Keratinocyte (primary cell): Measurements from ENCODE around the gene IRF2BP2. TPM values are rescaled to one million over a fixed set of nuclear protein-coding genes. Genes with fewer than 3 reads are reported as not detected.
A peak's percentile ranks its signal among the peaks of the same experiment; 100 is the strongest.

Experiments used
- DNase-seq: peaks from one replicate; pipeline ENCODE4 v3.0.0-alpha.2; 2011; ENCODE audit warnings: low read depth, missing footprints, low spot score
- FAIRE-seq: peaks from 2 replicates; lab custom pipeline; 2011; peaks lifted over from hg19 to GRCh38; lab: Jason Lieb, UNC
- H2AFZ ChIP-seq: 2 replicates; pipeline ENCODE4 v1.6.0; 2012; ENCODE audit warnings: low read length, control low read depth, inconsistent platforms; ENCODE audit not compliant: control insufficient read depth
- H3K27ac ChIP-seq: 2 replicates; pipeline ENCODE4 v1.5.1; 2011; ENCODE audit warnings: low read length; ENCODE audit not compliant: control insufficient read depth, insufficient read depth
- H3K27me3 ChIP-seq: 3 replicates; pipeline ENCODE4 v1.6.0; 2011; ENCODE audit warnings: low read length; ENCODE audit not compliant: control insufficient read depth, insufficient read depth; ENCODE audit errors: extremely low read depth
- H3K36me3 ChIP-seq, 2 experiments: 2 replicates in 1 of 2; 3 replicates in 1 of 2; pipeline ENCODE4 v1.5.1; 2011; ENCODE audit warnings: low read length in 2 of 2, mild to moderate bottlenecking in 1 of 2; ENCODE audit not compliant: control insufficient read depth in 2 of 2, insufficient read depth in 2 of 2; ENCODE audit errors: extremely low read depth in 1 of 2
- H3K4me1 ChIP-seq: 3 replicates; pipeline ENCODE4 v1.5.1; 2011; ENCODE audit warnings: low read length; ENCODE audit not compliant: control insufficient read depth, insufficient read depth; ENCODE audit errors: extremely low read depth
- H3K4me2 ChIP-seq: 3 replicates; pipeline ENCODE4 v1.6.0; 2011; ENCODE audit warnings: low read depth, low read length; ENCODE audit not compliant: control insufficient read depth, insufficient read depth; ENCODE audit errors: extremely low read depth
- H3K4me3 ChIP-seq, 3 experiments: fragments of 200-600 bp in 1 of 3; sonication (generic) in 1 of 3; 2 replicates in 2 of 3; 3 replicates in 1 of 3; pipeline ENCODE4 v1.5.1; 2011 to 2016; ENCODE audit warnings: low read length in 3 of 3, mild to moderate bottlenecking in 3 of 3, control low read depth in 2 of 3, inconsistent platforms in 1 of 3, low read depth in 1 of 3, mixed read lengths in 1 of 3, mixed run types in 1 of 3, moderate library complexity in 1 of 3; ENCODE audit not compliant: control insufficient read depth in 2 of 3, insufficient read depth in 2 of 3; ENCODE audit errors: extremely low read depth in 1 of 3
- H3K79me2 ChIP-seq: 2 replicates; pipeline ENCODE4 v1.6.0; 2012; ENCODE audit warnings: low read length; ENCODE audit not compliant: control insufficient read depth, insufficient read depth
- H3K9ac ChIP-seq: 3 replicates; pipeline ENCODE4 v1.6.0; 2011; ENCODE audit warnings: low read length; ENCODE audit not compliant: control insufficient read depth, insufficient read depth; ENCODE audit errors: extremely low read depth
- H3K9me1 ChIP-seq: 3 replicates; pipeline ENCODE4 v1.6.0; 2011; ENCODE audit warnings: low read length; ENCODE audit not compliant: control insufficient read depth, insufficient read depth; ENCODE audit errors: extremely low read depth
- H3K9me3 ChIP-seq: 2 replicates; pipeline ENCODE4 v1.5.1; 2012; ENCODE audit warnings: low read depth, low read length; ENCODE audit not compliant: control insufficient read depth
- H4K20me1 ChIP-seq: 3 replicates; pipeline ENCODE4 v1.6.0; 2011; ENCODE audit warnings: low read length; ENCODE audit not compliant: control insufficient read depth, insufficient read depth; ENCODE audit errors: extremely low read depth
- EZH2 ChIP-seq: IDR thresholded peaks from one replicate; pipeline ENCODE4 v1.6.1; 2012; ENCODE audit warnings: inconsistent platforms, mild to moderate bottlenecking, low read length, moderate library complexity
- dilution Hi-C: fragments of 300-500 bp; cut with MboI; formaldehyde crosslinking; loops from one replicate; pipeline ENCODE4 v1.7.0; 2020; ENCODE audit warnings: low sequenced_read_pairs; ENCODE audit not compliant: extremely low pct_ligation_motif_present
- polyA plus RNA-seq, 5 experiments: library from polyadenylated mRNA; depleted of rRNA in 3 of 5; stranded (reverse) in 3 of 5; stranded (forward) in 1 of 5; unstranded in 1 of 5; fragments of >200 nt; gene quantifications; 1 replicate in 1 of 5; 2 replicates in 3 of 5; 3 replicates in 1 of 5; pipeline versions ENCODE4 v1.2.1 to v1.2.3, GENCODE V29; 2011 to 2012; ENCODE audit warnings: missing spikeins in 2 of 5, low read depth in 1 of 5, low replicate concordance in 1 of 5
- TF ChIP-seq, protein P1 (sequence below), 3 experiments: IDR thresholded peaks in 1 of 3; conservative IDR thresholded peaks in 1 of 3; optimal IDR thresholded peaks in 1 of 3; 2 replicates in 2 of 3; 3 replicates in 1 of 3; pipeline versions ENCODE3 to v1.5.1; 2011; ENCODE audit warnings: low read length in 3 of 3, mild to moderate bottlenecking in 3 of 3, moderate library complexity in 2 of 3, control low read depth in 1 of 3, inconsistent platforms in 1 of 3; ENCODE audit not compliant: insufficient read depth in 2 of 3; ENCODE audit errors: extremely low read depth in 1 of 3

The IRF2BP2 gene
- polyA plus RNA-seq, 1 donor (not counting 4 experiments of a cell fraction or from before 2014, with no cell fraction given), result 29.9 TPM

DNA sequence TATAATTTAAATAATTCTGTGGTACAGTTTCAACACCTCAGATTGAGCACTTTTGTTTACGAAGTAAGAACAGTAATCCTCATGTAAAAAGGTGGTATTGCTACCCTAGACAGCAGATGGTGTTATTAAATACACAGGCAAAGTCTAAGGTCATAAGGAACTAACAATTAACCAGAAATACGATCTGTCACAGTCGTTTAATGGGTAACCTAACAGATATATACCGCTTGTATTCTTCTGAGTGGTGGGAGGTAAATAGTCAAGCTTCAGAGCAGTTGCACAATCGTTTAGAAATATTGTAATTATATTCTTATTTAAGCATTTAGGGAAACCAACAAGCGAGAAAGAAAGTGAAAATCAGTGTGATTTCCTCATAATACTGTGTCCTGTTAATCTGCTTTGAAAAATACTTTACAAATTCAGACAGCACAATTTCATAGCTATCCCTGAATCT lies 9.8 kb upstream of the IRF2BP2 start:
- Histone ChIP-seq H3K9ac (no peak overlapping the region), H3K27me3 (no peaks in the 10 kb centered on the region), H3K4me3 (no peak overlapping the region), H3K4me2 (no peak overlapping the region), H3K27ac (no peak overlapping the region), H3K4me1 (peaks cover 33% of the 10 kb centered on the region), H3K79me2 (no peaks in the 10 kb centered on the region), H3K9me1 (no peaks in the 10 kb centered on the region), H3K36me3 (no peaks in the 10 kb centered on the region), H2AFZ (no peak overlapping the region), H4K20me1 (no peaks in the 10 kb centered on the region), H3K9me3 (no peaks in the 10 kb centered on the region)
- dilution Hi-C loops, result no loop called here
- DNase-seq (no peak), FAIRE-seq (no peak)
- TF ChIP-seq, protein P1, sequence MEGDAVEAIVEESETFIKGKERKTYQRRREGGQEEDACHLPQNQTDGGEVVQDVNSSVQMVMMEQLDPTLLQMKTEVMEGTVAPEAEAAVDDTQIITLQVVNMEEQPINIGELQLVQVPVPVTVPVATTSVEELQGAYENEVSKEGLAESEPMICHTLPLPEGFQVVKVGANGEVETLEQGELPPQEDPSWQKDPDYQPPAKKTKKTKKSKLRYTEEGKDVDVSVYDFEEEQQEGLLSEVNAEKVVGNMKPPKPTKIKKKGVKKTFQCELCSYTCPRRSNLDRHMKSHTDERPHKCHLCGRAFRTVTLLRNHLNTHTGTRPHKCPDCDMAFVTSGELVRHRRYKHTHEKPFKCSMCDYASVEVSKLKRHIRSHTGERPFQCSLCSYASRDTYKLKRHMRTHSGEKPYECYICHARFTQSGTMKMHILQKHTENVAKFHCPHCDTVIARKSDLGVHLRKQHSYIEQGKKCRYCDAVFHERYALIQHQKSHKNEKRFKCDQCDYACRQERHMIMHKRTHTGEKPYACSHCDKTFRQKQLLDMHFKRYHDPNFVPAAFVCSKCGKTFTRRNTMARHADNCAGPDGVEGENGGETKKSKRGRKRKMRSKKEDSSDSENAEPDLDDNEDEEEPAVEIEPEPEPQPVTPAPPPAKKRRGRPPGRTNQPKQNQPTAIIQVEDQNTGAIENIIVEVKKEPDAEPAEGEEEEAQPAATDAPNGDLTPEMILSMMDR (optimal IDR thresholded peaks at IDR 0.05 in 1 of 3, IDR thresholded peaks at IDR 0.05 in 1 of 3, conservative IDR thresholded peaks at IDR 0.05 in 1 of 3; ENCODE audit: extremely low read depth in 1 of 3, insufficient read depth in 2 of 3, low read length in 3 of 3), result no peak
- no peak for TF ChIP-seq EZH2

DNA sequence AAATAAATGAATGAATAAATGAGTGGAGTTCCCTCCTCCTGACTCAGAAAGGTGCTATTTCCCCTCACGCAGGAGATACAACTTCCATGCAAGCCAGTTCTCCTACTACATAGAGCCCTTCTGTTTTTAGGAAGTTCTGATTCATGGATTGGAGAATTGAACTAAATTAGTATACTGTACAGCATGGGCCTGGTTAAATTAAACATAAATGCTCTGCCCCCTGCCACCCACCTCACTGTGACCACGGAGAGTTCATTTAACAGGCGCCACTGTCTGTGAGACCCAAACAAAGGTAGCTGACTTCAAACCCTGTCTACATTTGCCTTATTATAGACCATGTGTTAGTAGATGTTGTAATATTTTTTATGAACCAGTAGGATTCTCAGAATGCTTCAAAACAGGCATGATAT lies 9.1 kb upstream of the IRF2BP2 start:
- TF ChIP-seq, protein P1 (optimal IDR thresholded peaks at IDR 0.05 in 1 of 3, IDR thresholded peaks at IDR 0.05 in 1 of 3, conservative IDR thresholded peaks at IDR 0.05 in 1 of 3; ENCODE audit: extremely low read depth in 1 of 3, insufficient read depth in 2 of 3, low read length in 3 of 3), result no peak
- no peak for TF ChIP-seq EZH2
- DNase-seq (no peak), FAIRE-seq (peak; percentile 60)
- Histone ChIP-seq H3K27ac (peak overlapping the region; percentile 76), H3K4me1 (peaks cover 40% of the 10 kb centered on the region), H2AFZ (no peak overlapping the region), H3K9me3 (no peaks in the 10 kb centered on the region), H3K79me2 (no peaks in the 10 kb centered on the region), H3K27me3 (no peaks in the 10 kb centered on the region), H3K9me1 (no peaks in the 10 kb centered on the region), H3K9ac (peak overlapping the region; percentile 35), H3K36me3 (no peaks in the 10 kb centered on the region), H4K20me1 (no peaks in the 10 kb centered on the region), H3K4me2 (peak overlapping the region; percentile 45), H3K4me3 (no peak overlapping the region)
- dilution Hi-C loops, result no loop called here
